HG03457 (cell line): Measurements from ENCODE around the gene ZNF3.

Experiments
- ATAC-seq: cut with Tn5 transposase; IDR thresholded peaks from one replicate; pipeline ENCODE4 v1.9.1; 2021; ENCODE audit warnings: moderate number of reproducible peaks; ENCODE audit not compliant: unreplicated experiment

The ZNF3 gene

DNA sequence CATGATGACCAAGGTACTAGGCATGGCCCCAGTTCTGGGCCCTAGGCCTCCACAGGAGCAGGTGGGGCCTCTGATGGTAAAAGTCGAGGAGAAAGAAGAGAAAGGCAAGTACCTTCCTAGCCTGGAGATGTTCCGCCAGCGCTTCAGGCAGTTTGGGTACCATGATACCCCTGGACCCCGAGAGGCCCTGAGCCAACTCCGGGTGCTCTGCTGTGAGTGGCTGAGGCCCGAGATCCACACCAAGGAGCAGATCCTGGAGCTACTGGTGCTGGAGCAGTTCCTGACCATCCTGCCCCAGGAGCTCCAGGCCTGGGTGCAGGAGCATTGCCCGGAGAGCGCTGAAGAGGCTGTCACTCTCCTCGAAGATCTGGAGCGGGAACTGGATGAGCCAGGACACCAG is 24.5 kb downstream of the ZNF3 start:
- no peak for ATAC-seq

DNA sequence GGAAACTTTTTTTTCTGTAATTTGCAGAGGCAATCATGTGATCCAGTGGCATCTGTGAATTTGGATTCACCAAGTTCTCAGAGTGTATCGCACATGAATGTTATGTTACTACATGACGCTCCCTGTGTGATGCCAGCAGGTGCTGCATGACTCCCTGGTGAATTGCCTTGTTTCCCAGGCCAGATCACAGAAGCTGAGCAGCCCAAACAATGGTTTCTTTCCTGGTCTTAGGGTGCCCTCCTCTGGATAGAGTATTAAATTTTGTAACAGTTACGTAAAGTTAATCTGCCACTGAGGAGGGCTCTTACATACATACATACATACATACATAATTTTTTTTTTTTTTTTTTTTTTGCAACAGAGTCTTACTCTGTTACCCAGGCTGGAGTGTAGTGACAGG is 28.3 kb downstream of the ZNF3 start:
- ATAC-seq: no peak

DNA sequence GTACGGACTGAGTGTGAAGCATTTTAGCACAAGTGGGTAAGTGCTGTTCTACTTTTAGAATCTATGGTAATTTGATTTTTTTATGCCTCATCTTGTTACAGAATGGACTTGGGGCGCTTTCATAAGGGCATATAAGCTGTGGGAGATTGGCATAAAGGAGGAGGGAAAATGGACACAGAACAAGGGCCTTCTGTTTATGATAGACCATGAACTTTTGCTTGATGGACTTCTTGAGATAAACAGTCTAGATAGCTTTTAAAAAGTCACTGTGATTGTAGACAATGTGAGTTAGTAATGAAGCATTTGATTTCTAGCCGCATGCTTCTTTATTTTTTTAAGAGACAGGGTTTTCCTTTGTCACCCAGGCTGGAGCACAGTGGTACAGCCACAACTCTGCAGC is 29.9 kb downstream of the ZNF3 start:
- no peak for ATAC-seq

DNA sequence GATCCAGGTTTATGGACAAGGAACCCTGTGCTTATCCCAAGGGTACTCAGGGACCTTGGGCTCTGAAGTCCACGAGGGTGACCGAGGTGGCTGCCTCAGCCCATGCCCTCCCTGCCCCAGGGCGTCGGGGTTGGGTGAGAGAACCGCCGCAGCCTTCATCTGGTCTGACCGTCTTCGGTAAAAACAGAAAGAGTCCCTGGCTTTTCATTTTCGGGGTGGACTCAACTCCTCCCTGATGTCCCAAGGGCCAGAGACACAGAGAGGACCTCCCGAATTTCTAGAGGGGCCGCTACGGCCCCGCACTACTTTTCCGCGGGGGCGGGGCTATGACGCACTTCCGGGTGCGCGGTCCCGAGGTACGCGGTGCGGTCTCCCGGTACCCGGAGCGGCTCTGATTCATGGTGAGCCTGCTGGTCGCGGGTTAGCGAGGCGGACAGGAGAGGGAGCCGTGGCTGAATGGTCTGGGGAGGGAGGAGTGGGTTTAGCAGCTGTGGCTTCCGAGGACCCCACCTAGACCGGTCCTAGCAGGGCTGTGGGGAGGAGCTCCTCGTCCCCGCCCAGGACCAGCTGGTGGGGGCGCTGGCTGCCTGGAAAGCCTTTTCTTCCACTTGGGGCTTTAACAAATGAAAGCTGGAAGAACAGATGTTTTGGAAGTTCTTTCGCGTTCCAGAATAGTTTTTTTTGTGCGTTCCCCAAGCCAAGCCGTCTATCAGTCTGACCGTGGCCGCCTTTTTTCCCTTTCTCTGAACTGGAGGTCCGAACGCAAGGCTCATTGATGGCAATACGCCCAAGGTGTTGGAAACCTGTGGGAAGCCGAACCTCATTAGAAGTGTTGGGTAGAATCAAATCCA is 31.9 kb downstream of the ZNF3 start, which contains the start of gene ZSCAN21:
TSS of gene ZSCAN21 (plus strand) at position 334 of the 851 bp plus-strand sequence. CDS start 7,233 bp downstream, outside the sequence.
- peak; percentile 48 for ATAC-seq

DNA sequence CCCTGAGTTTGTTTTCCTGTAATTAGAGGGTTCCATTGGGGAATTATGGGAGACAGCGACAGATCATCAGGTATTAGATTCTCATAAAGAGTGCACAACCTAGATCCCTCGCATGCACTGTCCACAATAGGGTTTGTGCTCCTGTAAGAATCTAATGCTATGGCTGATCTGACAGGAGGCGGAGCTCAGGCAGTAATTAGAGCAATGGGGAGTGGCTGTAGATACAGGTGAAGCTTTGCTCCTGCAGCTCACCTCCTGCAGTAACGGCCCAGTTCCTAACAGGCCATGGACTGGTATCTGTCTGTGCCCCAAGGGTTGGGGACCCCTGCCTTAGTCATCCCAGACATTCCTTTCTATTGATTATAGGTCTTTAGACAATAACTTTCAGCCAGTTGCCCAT is 32.8 kb downstream of the ZNF3 start:
- no peak for ATAC-seq

DNA sequence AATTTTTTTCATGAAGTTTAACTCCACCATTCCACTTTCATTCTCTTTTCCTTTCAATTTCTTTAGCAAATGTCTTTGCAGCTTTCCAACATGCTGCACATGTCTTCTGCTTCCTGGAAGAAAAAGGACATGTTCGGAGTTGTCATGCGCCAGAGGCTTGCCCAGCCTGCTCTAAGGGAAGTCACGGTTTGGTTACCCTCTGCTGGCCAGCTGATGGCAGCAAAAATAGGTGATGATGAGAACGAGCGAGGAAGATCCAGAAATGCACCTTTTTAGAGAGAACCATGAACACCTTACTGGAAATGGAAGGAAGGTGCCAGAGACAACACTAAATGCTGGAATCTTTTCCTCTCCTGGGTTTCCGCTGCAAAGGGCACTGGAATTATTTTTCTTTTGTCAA is 36.8 kb downstream of the ZNF3 start:
- ATAC-seq: no peak

DNA sequence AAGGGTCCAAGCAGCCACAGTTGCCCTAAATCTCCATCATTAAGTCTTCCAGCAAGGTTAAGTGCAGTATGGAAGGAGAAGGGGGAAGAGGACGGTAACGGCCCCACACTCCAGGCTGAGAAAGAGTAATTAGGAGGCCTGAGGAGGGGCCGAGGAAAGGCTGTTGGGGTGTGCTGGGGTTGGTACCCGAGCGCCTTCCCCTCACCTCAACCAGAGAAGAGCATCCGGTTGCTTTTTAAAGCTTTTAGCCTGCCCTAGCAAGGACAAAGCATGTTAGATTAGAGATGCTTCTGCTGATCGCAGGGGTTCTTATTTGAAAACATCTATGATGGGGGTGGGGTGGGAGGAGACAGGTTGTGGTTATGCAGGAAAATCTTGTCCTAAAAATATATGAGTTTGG is 40.9 kb downstream of the ZNF3 start:
- ATAC-seq: no peak

DNA sequence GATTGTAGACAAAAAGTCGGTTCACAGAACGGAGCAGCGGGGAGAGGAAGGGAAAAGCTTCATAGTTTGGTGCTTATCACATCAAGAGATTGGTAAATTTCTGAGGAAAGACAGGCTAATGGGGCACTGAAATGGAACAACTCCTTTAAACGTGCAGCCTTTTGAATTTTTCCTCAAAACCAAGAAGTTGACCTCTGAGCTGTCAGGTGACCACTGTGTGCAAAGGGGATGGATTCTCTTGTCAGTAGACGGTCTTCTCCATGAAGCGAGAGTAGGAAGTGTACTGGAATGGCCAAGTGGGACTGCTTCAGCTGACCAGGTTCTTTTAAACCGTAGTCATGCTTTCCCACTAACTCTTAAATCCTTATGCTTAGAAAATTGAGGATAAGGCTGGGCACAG is 43.2 kb downstream of the ZNF3 start:
- ATAC-seq: no peak

DNA sequence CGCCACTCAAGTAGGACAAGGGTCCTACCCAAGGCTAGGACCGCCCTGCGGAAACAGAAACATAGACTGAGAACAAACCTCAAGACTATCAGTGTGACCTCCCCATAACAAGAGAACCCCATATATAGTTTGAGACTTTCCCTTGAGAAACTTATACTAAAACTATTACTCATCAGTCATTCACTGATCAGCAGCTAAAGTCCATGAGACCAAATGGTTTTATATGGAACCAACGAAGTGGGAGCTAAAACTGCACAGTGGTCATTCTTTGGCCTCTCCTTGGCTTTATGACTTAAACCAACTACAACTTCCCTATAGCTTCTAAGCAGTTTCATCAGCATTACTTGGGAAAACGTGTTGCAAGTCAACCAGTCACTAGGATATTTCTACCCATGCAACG is 45.6 kb downstream of the ZNF3 start:
- no peak for ATAC-seq

DNA sequence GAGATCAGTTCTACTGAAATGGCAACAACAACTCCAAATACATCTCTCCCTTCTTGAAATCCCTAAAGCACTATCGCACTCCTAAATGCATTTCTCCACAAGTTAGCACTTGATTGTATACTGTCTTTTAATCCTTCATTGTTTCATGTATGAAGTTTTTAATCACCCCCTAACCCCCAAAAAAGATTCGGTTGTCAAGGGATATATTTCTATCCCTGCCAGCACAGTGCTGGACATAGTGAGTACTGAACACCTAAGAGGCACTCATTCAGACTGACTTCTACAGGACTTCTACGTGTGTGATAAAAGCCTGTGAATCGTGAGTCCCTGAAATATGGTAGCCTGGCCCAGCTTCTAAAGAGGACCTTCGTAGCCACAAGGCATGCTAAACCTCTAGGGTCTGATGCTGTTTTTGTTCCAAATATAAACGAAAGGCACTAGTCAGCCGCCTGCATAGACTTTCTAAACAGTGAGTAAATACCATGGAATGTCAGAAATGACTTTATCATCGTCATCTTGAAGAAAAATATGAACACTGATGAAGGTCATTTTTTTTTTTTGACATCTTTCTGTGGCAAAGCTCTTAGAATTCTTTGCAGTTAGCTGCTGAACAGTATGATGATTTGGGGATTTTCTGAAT is 46.5 kb downstream of the ZNF3 start:
- ATAC-seq: no peak

DNA sequence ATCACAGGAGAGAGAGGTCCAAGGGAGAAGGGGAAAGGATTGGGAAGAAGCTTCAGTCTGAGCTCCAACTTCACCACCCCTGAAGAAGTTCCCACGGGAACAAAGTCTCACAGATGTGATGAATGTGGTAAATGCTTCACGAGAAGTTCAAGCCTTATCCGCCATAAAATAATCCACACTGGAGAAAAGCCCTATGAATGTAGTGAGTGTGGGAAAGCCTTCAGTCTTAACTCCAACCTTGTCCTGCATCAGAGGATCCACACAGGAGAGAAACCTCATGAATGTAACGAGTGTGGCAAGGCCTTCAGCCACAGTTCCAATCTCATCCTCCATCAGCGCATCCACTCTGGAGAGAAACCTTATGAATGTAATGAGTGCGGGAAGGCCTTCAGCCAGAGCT is 48.0 kb downstream of the ZNF3 start:
- no peak for ATAC-seq

DNA sequence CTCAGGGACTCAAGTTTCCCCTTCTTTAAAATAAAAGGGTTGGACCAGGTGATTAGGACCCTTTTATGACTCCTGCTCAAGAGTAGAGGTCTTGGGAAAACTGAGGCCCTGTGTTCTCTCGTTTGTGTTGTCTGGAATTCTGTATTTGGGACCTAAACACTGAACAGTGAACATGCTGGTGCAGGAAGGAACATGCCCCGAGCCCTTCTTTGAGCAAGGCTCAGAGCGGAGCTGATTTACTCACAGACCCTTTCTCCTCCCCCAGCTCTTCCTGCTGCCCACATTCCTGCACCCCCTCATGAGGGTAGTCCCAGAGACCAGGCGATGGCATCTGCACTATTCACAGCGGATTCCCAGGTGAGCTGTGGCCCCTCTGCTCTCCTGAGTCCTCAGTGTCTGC is 51.9 kb downstream of the ZNF3 start:
- no peak for ATAC-seq

DNA sequence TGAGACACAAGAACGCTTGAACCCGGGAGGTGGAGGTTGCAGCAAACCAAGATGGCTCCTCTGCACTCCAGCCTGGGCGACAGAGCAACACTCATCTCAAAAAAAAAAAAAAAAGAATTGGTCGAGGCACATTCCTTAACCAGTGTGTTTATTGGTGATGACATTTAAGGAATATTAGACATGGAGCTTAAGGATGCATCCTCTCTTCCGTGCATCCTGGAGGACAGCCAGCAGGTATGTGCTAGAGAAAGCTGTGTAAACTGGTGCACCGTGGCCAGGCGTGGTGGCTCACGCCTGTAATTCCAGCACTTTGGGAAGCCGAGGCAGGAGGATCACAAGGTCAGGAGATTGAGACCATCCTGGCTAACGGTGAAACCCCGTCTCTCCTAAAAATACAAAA is 54.3 kb downstream of the ZNF3 start:
- no peak for ATAC-seq

DNA sequence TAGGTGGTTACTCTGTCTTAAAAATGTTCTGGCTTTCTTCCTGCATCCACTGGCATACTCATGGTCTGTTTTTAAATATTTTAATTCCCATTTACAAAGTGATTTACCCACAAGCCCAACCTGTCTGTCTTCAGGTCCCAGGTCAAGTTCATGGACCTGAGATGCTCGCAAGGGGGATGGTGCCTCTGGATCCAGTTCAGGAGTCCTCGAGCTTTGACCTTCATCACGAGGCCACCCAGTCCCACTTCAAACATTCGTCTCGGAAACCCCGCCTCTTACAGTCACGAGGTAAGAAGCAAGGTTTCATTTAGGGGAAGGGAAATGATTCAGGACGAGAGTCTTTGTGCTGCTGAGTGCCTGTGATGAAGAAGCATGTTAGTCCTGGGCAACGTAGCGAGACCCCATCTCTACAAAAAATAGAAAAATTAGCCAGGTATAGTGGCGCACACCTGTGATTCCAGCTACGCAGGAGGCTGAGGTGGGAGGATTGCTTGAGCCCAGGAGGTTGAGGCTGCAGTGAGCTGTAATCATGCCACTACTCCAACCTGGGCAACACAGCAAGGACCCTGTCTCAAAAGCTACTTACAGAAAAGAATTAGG is 57.4 kb downstream of the ZNF3 start:
- no peak for ATAC-seq

DNA sequence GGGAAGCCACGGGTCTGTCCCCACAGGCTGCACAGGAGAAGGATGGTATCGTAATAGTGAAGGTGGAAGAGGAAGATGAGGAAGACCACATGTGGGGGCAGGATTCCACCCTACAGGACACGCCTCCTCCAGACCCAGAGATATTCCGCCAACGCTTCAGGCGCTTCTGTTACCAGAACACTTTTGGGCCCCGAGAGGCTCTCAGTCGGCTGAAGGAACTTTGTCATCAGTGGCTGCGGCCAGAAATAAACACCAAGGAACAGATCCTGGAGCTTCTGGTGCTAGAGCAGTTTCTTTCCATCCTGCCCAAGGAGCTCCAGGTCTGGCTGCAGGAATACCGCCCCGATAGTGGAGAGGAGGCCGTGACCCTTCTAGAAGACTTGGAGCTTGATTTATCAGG is 58.0 kb downstream of the ZNF3 start:
- no peak for ATAC-seq

DNA sequence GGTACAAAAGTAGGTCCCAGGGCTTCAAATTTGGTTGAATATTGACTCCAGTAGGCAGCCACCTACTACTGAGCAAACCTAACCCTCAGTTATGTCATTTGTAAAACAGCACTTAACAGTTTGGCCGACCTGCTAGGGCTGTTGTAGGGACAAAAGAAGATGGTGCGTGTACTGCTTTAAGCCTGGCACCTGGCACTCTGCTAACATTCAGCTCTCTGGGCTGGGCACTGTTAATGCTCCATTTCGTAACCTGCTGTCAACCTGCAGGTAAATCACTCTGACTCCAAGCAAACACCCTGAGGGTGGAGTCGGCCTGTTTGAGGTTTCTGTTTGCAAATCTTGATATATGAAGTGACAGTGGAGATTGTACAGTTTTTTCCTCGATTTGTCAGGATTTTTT is 58.9 kb downstream of the ZNF3 start:
- no peak for ATAC-seq

DNA sequence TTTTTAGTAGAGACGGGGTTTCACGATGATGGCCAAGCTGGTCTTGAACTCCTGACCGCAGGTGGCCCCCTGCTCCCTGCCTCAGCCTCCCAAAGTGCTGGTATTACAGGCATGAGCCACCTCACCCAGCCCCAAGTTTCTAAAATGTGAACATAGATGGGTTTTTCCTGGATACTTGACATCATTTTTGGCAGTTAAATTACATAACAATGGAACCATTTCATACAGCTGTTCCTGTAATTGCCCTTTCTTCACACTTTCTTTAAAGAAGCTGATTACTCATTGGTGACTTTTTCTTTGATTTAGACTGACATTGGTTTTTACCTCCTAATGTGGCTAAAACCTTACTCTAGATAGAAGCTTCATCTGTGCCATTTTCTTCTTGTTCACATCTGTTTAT is 60.2 kb downstream of the ZNF3 start:
- no peak for ATAC-seq
